GM23338 (cell line): Measurements from ENCODE around the gene TMEM9. TPM values are rescaled to one million over a fixed set of nuclear protein-coding genes. Genes with fewer than 3 reads are reported as not detected.

Source experiments
- ATAC-seq: fragments of 200-7000 bp; cut with Tn5 transposase; 3 replicates; pipeline ENCODE4 v1.9.1; 2020
- DNase-seq: peaks from one replicate; pipeline ENCODE4 v3.0.0-alpha.2; 2015; ENCODE audit warnings: low spot score
- H2AFZ ChIP-seq: fragments of 200-600 bp; sonication (generic); 2 replicates; pipeline ENCODE4 v1.8.0; 2016; ENCODE audit warnings: antibody characterized with exemption, mild to moderate bottlenecking, moderate library complexity
- H3F3A ChIP-seq: fragments of 200-600 bp; sonication (generic); replicated peaks from 2 replicates; pipeline ENCODE4 v1.8.0; 2017; ENCODE audit warnings: antibody characterized with exemption, mixed run types, low read depth
- H3K27ac ChIP-seq: fragments of 200-600 bp; sonication (generic); 2 replicates; pipeline ENCODE4 v1.6.1; 2016; ENCODE audit warnings: low read depth
- H3K27me3 ChIP-seq: fragments of 200-600 bp; sonication (generic); 2 replicates; pipeline ENCODE4 v1.8.0; 2016; ENCODE audit warnings: mild to moderate bottlenecking, mixed run types, moderate library complexity; ENCODE audit not compliant: insufficient read depth
- H3K36me3 ChIP-seq: fragments of 200-600 bp; sonication (generic); 2 replicates; pipeline ENCODE4 v1.8.0; 2016; ENCODE audit warnings: mild to moderate bottlenecking; ENCODE audit not compliant: insufficient read depth
- H3K4me1 ChIP-seq: fragments of 200-600 bp; sonication (generic); 2 replicates; pipeline ENCODE4 v1.8.0; 2016; ENCODE audit warnings: mild to moderate bottlenecking, moderate library complexity; ENCODE audit not compliant: insufficient read depth
- H3K4me2 ChIP-seq: fragments of 200-600 bp; sonication (generic); 2 replicates; pipeline ENCODE4 v1.7.1; 2017; ENCODE audit warnings: mixed run types
- H3K4me3 ChIP-seq: fragments of 200-600 bp; sonication (generic); 2 replicates; pipeline ENCODE4 v1.6.1; 2016; ENCODE audit warnings: mixed run types
- H3K79me2 ChIP-seq: fragments of 200-600 bp; sonication (generic); replicated peaks from 2 replicates; pipeline ENCODE4 v1.8.0; 2017; ENCODE audit warnings: mild to moderate bottlenecking; ENCODE audit not compliant: insufficient read depth
- H3K9me2 ChIP-seq: fragments of 200-600 bp; sonication (generic); 2 replicates; pipeline ENCODE4 v1.8.0; 2017; ENCODE audit not compliant: insufficient read depth
- H4K20me1 ChIP-seq: fragments of 200-600 bp; sonication (generic); replicated peaks from 2 replicates; pipeline ENCODE4 v1.8.0; 2017; ENCODE audit warnings: mild to moderate bottlenecking; ENCODE audit not compliant: insufficient read depth
- H3K27ac Mint-ChIP-seq: 2 replicates; pipeline ENCODE4 v1.8.0; 2020; ENCODE audit warnings: inconsistent platforms, mild to moderate bottlenecking, moderate library complexity, mixed read lengths
- H3K27me3 Mint-ChIP-seq: 3 replicates; pipeline ENCODE4 v1.8.0; 2022; ENCODE audit warnings: low read depth, mild to moderate bottlenecking, moderate library complexity, mixed read lengths, inconsistent platforms; ENCODE audit not compliant: insufficient read depth, poor library complexity
- H3K36me3 Mint-ChIP-seq: 3 replicates; pipeline ENCODE4 v1.8.0; 2021; ENCODE audit warnings: low read depth, mild to moderate bottlenecking, inconsistent platforms, moderate library complexity, mixed read lengths
- H3K4me1 Mint-ChIP-seq: 3 replicates; pipeline ENCODE4 v1.8.0; 2020; ENCODE audit warnings: mild to moderate bottlenecking, inconsistent platforms, mixed read lengths
- H3K4me3 Mint-ChIP-seq: 3 replicates; pipeline ENCODE4 v1.8.0; 2021; ENCODE audit warnings: moderate library complexity, mild to moderate bottlenecking, inconsistent platforms, mixed read lengths
- H3K9me3 Mint-ChIP-seq: 3 replicates; pipeline ENCODE4 v1.8.0; 2020; ENCODE audit warnings: moderate library complexity, mild to moderate bottlenecking, inconsistent platforms, mixed read lengths
- CREB1 ChIP-seq: fragments of 250-450 bp; sonication (Bioruptor Pico); IDR thresholded peaks from 2 replicates; pipeline ENCODE4 v1.5.0; 2020; ENCODE audit warnings: low read depth, mild to moderate bottlenecking, moderate library complexity
- ETS1 ChIP-seq: IDR thresholded peaks from 2 replicates; pipeline ENCODE4 v1.6.1; 2016; ENCODE audit warnings: antibody characterized with exemption
- EZH2 ChIP-seq: fragments of 200-600 bp; sonication (generic); IDR thresholded peaks from one replicate; pipeline ENCODE4 v1.8.0; 2017; ENCODE audit warnings: antibody characterized with exemption, mild to moderate bottlenecking, low read depth; ENCODE audit not compliant: unreplicated experiment
- EZH2phosphoT487 ChIP-seq: fragments of 200-600 bp; sonication (generic); IDR thresholded peaks from one replicate; pipeline ENCODE4 v1.8.1; 2018; ENCODE audit warnings: antibody characterized with exemption; ENCODE audit not compliant: unreplicated experiment
- JUNB ChIP-seq: IDR thresholded peaks from one replicate; pipeline ENCODE4 v1.6.1; 2016; ENCODE audit warnings: antibody characterized with exemption; ENCODE audit not compliant: unreplicated experiment
- NANOG ChIP-seq: IDR thresholded peaks from 2 replicates; pipeline ENCODE4 v1.6.1; 2016; ENCODE audit warnings: antibody characterized with exemption, borderline replicate concordance
- POLR2AphosphoS5 ChIP-seq: IDR thresholded peaks from 2 replicates; pipeline ENCODE4 v1.6.1; 2016; ENCODE audit warnings: antibody characterized with exemption, low read depth
- STAT1 ChIP-seq: IDR thresholded peaks from one replicate; pipeline ENCODE4 v1.6.1; 2016; ENCODE audit warnings: antibody characterized with exemption; ENCODE audit not compliant: unreplicated experiment
- ZNF114 ChIP-seq: fragments of 250-450 bp; sonication (Bioruptor Pico); IDR thresholded peaks from 2 replicates; pipeline ENCODE4 v1.5.0; 2020; ENCODE audit warnings: mild to moderate bottlenecking, moderate library complexity
- ZNF331 ChIP-seq: fragments of 250-450 bp; sonication (Bioruptor Pico); IDR thresholded peaks from 2 replicates; pipeline ENCODE4 v1.5.0; 2020; ENCODE audit warnings: low read depth, mild to moderate bottlenecking, moderate library complexity
- ZNF462 ChIP-seq: fragments of 250-450 bp; sonication (Bioruptor Pico); IDR thresholded peaks from 2 replicates; pipeline ENCODE4 v1.5.0; 2020; ENCODE audit warnings: mild to moderate bottlenecking, moderate library complexity
- polyA plus RNA-seq: library from polyadenylated mRNA; unstranded; fragments of >200 nt; fragmentation: Nextera tagmentation; extraction: Ambion mirVana; gene quantifications from 2 replicates; pipeline ENCODE4 v1.2.1, GENCODE V29; 2016
- total RNA-seq: library from RNA; depleted of rRNA; stranded (reverse); fragments of >200 nt; shearing (Covaris generic); gene quantifications from 2 replicates; pipeline ENCODE4 v1.2.3, GENCODE V29; 2014
- TF ChIP-seq, protein P1 (sequence below): IDR thresholded peaks from one replicate; pipeline ENCODE4 v1.6.1; 2018; ENCODE audit warnings: antibody characterized with exemption; ENCODE audit not compliant: unreplicated experiment
- TF ChIP-seq, protein P2 (sequence below), 2 experiments: fragments of 200-600 bp in 1 of 2; sonication (generic) in 1 of 2; conservative IDR thresholded peaks; 2 replicates each; pipeline versions ENCODE4 v1.5.1 to v1.6.1; 2016 to 2017; ENCODE audit warnings: antibody characterized with exemption in 2 of 2, low read depth in 2 of 2, mild to moderate bottlenecking in 2 of 2, moderate library complexity in 1 of 2

Gene TMEM9
- total and polyA plus RNA-seq, 2 experiments from 2014 or later, result 78.6 to 147 TPM

GRCh38 chr1:201096041-201096461, 58.2 kb downstream of the TMEM9 start:
- Mint-ChIP-seq H3K4me1 (peaks cover 8% of the 10 kb centered on the region), H3K27me3 (peaks cover 7% of the 10 kb centered on the region), H3K36me3 (no peaks in the 10 kb centered on the region), H3K4me3 (no peak overlapping the region), H3K27ac (no peak overlapping the region), H3K9me3 (no peaks in the 10 kb centered on the region)
- Histone ChIP-seq H3K79me2 (no peaks in the 10 kb centered on the region), H3K9me2 (peaks cover 2% of the 10 kb centered on the region; the same call in 1 of the 2 replicates), H3K27me3 (no peaks in the 10 kb centered on the region), H3K4me3 (no peak overlapping the region), H3K4me2 (no peak overlapping the region), H4K20me1 (no peaks in the 10 kb centered on the region), H2AFZ (no peak overlapping the region), H3F3A (no peaks in the 10 kb centered on the region), H3K36me3 (no peaks in the 10 kb centered on the region), H3K4me1 (no peaks in the 10 kb centered on the region), H3K27ac (no peak overlapping the region)
- no peak for ATAC-seq
- TF ChIP-seq, protein P1, sequence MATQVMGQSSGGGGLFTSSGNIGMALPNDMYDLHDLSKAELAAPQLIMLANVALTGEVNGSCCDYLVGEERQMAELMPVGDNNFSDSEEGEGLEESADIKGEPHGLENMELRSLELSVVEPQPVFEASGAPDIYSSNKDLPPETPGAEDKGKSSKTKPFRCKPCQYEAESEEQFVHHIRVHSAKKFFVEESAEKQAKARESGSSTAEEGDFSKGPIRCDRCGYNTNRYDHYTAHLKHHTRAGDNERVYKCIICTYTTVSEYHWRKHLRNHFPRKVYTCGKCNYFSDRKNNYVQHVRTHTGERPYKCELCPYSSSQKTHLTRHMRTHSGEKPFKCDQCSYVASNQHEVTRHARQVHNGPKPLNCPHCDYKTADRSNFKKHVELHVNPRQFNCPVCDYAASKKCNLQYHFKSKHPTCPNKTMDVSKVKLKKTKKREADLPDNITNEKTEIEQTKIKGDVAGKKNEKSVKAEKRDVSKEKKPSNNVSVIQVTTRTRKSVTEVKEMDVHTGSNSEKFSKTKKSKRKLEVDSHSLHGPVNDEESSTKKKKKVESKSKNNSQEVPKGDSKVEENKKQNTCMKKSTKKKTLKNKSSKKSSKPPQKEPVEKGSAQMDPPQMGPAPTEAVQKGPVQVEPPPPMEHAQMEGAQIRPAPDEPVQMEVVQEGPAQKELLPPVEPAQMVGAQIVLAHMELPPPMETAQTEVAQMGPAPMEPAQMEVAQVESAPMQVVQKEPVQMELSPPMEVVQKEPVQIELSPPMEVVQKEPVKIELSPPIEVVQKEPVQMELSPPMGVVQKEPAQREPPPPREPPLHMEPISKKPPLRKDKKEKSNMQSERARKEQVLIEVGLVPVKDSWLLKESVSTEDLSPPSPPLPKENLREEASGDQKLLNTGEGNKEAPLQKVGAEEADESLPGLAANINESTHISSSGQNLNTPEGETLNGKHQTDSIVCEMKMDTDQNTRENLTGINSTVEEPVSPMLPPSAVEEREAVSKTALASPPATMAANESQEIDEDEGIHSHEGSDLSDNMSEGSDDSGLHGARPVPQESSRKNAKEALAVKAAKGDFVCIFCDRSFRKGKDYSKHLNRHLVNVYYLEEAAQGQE, result no peak
- TF ChIP-seq JUNB, result no peak
- no peak for TF ChIP-seq EZH2
- TF ChIP-seq ETS1, result no peak
- no peak for TF ChIP-seq ZNF462 (CRISPR knock-in tag)
- TF ChIP-seq STAT1, result no peak
- TF ChIP-seq, protein P2, sequence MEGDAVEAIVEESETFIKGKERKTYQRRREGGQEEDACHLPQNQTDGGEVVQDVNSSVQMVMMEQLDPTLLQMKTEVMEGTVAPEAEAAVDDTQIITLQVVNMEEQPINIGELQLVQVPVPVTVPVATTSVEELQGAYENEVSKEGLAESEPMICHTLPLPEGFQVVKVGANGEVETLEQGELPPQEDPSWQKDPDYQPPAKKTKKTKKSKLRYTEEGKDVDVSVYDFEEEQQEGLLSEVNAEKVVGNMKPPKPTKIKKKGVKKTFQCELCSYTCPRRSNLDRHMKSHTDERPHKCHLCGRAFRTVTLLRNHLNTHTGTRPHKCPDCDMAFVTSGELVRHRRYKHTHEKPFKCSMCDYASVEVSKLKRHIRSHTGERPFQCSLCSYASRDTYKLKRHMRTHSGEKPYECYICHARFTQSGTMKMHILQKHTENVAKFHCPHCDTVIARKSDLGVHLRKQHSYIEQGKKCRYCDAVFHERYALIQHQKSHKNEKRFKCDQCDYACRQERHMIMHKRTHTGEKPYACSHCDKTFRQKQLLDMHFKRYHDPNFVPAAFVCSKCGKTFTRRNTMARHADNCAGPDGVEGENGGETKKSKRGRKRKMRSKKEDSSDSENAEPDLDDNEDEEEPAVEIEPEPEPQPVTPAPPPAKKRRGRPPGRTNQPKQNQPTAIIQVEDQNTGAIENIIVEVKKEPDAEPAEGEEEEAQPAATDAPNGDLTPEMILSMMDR (conservative IDR thresholded peaks at IDR 0.05; ENCODE audit: low read depth in 2 of 2), result no peak
- TF ChIP-seq ZNF114 (CRISPR knock-in tag), result no peak
- no peak for TF ChIP-seq POLR2AphosphoS5
- no peak for TF ChIP-seq CREB1 (CRISPR knock-in tag)
- TF ChIP-seq EZH2phosphoT487, result no peak
- TF ChIP-seq NANOG, result no peak
- TF ChIP-seq ZNF331 (CRISPR knock-in tag), result no peak
- no peak for DNase-seq
